KMS-11 (cell line): Measurements from ENCODE around the gene SLC38A6.

ENCODE experiments used
- H2AFZ ChIP-seq: fragments of 200-600 bp; sonication (generic); 2 replicates; pipeline ENCODE4 v1.6.1; 2016; ENCODE audit warnings: antibody characterized with exemption, mixed run types, low read depth
- H3K27ac ChIP-seq: fragments of 200-600 bp; sonication (generic); 2 replicates; pipeline ENCODE4 v1.6.1; 2016; ENCODE audit warnings: mild to moderate bottlenecking, mixed run types
- H3K27me3 ChIP-seq: fragments of 200-600 bp; sonication (generic); 2 replicates; pipeline ENCODE4 v1.6.1; 2017; ENCODE audit warnings: mild to moderate bottlenecking, low read depth, mixed run types, moderate library complexity; ENCODE audit not compliant: insufficient read depth
- H3K36me3 ChIP-seq: fragments of 200-600 bp; sonication (generic); 2 replicates; pipeline ENCODE4 v1.6.1; 2017; ENCODE audit warnings: mild to moderate bottlenecking, mixed run types; ENCODE audit not compliant: insufficient read depth
- H3K4me1 ChIP-seq: fragments of 200-600 bp; sonication (generic); 2 replicates; pipeline ENCODE4 v1.6.1; 2016; ENCODE audit warnings: mild to moderate bottlenecking, low read depth, mixed run types; ENCODE audit not compliant: poor library complexity, severe bottlenecking
- H3K4me2 ChIP-seq: fragments of 200-600 bp; sonication (generic); 2 replicates; pipeline ENCODE4 v1.7.0; 2016; ENCODE audit warnings: mild to moderate bottlenecking, mixed run types
- H3K4me3 ChIP-seq: fragments of 200-600 bp; sonication (generic); IDR thresholded peaks from 2 replicates; pipeline ENCODE4 v1.6.1; 2017; ENCODE audit warnings: low read depth, low read length, mixed read lengths; ENCODE audit not compliant: insufficient read depth
- H3K79me2 ChIP-seq: fragments of 200-600 bp; sonication (generic); 2 replicates; pipeline ENCODE4 v1.6.1; 2016; ENCODE audit warnings: low read depth, mixed run types; ENCODE audit not compliant: insufficient read depth
- H3K9ac ChIP-seq: fragments of 200-600 bp; sonication (generic); 2 replicates; pipeline ENCODE4 v1.6.1; 2016; ENCODE audit warnings: mild to moderate bottlenecking, mixed run types
- H4K20me1 ChIP-seq: fragments of 200-600 bp; sonication (generic); 2 replicates; pipeline ENCODE4 v1.6.1; 2016; ENCODE audit warnings: mild to moderate bottlenecking, mixed run types; ENCODE audit not compliant: insufficient read depth
- TF ChIP-seq, protein P1 (sequence below): fragments of 200-600 bp; sonication (generic); conservative IDR thresholded peaks from 2 replicates; pipeline ENCODE4 v1.6.1; 2017; ENCODE audit warnings: low read depth, mild to moderate bottlenecking, antibody characterized with exemption, low read length, moderate library complexity, mixed read lengths

The SLC38A6 gene

DNA sequence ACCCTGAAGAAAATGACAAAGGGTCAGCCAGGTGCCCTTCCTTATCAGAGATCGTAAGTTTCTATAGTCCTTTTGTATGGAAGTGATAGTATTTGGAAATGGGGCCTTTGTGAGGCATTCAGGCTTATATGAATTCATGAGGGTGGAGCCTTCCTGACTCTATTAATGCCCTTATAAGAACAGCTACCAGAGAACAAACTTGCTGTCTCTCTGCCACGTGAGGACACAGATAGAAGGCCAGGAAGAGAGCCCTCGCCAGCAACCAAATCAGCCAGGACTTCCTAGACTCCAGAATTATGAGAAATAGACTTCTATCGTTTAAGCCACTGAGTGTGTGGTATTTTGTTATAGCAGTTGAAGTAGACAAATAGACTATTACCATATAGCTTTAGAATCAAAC is 36.8 kb upstream of the SLC38A6 start:
- H4K20me1 ChIP-seq, result no peaks in the 10 kb centered on the region

DNA sequence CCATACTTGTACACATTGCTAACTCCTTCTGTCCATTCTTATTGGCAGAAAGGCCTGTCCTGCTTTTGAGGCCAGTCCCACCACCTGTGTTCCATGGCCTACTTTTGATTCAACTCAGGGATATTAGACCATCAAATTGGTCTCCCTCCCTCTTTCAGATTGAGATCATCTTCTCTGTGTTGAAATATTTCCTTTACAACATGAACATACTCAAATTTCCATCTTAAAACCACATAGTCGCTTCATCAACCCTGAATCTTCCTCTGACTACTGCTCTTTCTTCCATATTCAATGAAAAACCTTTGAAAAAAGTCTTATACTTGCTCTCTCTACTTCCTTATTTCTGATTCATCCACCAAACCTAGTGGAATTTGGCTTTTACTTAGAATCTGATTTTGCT is 35.1 kb upstream of the SLC38A6 start:
- Histone ChIP-seq H2AFZ (no peak overlapping the region), H3K4me2 (no peak overlapping the region), H4K20me1 (no peaks in the 10 kb centered on the region), H3K4me1 (peaks cover 11% of the 10 kb centered on the region), H3K79me2 (no peaks in the 10 kb centered on the region), H3K4me3 (no peak overlapping the region), H3K27ac (no peak overlapping the region), H3K36me3 (no peaks in the 10 kb centered on the region), H3K9ac (no peak overlapping the region), H3K27me3 (no peaks in the 10 kb centered on the region)
- TF ChIP-seq, protein P1, sequence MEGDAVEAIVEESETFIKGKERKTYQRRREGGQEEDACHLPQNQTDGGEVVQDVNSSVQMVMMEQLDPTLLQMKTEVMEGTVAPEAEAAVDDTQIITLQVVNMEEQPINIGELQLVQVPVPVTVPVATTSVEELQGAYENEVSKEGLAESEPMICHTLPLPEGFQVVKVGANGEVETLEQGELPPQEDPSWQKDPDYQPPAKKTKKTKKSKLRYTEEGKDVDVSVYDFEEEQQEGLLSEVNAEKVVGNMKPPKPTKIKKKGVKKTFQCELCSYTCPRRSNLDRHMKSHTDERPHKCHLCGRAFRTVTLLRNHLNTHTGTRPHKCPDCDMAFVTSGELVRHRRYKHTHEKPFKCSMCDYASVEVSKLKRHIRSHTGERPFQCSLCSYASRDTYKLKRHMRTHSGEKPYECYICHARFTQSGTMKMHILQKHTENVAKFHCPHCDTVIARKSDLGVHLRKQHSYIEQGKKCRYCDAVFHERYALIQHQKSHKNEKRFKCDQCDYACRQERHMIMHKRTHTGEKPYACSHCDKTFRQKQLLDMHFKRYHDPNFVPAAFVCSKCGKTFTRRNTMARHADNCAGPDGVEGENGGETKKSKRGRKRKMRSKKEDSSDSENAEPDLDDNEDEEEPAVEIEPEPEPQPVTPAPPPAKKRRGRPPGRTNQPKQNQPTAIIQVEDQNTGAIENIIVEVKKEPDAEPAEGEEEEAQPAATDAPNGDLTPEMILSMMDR, result no peak

More for the DNA sequence above, 36.8 kb upstream of the SLC38A6 start:
- H3K27me3 ChIP-seq, result no peaks in the 10 kb centered on the region
- no peaks in the 10 kb centered on the region for H3K36me3 ChIP-seq
- H3K9ac ChIP-seq, result no peak overlapping the region
- H2AFZ ChIP-seq, result no peak overlapping the region
- H3K4me3 ChIP-seq, result no peak overlapping the region
- H3K4me1 ChIP-seq, result peaks cover 11% of the 10 kb centered on the region
- no peak overlapping the region for H3K4me2 ChIP-seq
- H3K79me2 ChIP-seq, result no peaks in the 10 kb centered on the region
- no peak overlapping the region for H3K27ac ChIP-seq
- TF ChIP-seq, protein P1, result no peak

DNA sequence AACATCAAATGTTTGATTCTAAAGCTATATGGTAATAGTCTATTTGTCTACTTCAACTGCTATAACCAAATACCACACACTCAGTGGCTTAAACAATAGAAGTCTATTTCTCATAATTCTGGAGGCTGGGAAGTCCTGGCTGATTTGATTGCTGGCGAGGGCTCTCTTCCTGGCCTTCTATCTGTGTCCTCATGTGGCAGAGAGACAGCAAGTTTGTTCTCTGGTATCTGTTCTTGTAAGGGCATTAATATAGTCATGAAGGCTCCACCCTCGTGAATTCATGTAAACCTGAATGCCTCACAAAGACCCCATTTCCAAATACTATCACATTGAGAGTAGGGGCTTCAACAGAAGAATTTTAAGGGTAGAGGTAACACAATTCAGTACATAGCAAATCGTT is 34.3 kb upstream of the SLC38A6 start:
- Histone ChIP-seq H3K9ac (no peak overlapping the region), H3K4me3 (no peak overlapping the region), H3K79me2 (no peaks in the 10 kb centered on the region), H3K36me3 (no peaks in the 10 kb centered on the region), H2AFZ (no peak overlapping the region), H4K20me1 (no peaks in the 10 kb centered on the region), H3K27me3 (no peaks in the 10 kb centered on the region), H3K4me1 (peaks cover 11% of the 10 kb centered on the region), H3K27ac (no peak overlapping the region), H3K4me2 (no peak overlapping the region)
- TF ChIP-seq, protein P1, result no peak

DNA sequence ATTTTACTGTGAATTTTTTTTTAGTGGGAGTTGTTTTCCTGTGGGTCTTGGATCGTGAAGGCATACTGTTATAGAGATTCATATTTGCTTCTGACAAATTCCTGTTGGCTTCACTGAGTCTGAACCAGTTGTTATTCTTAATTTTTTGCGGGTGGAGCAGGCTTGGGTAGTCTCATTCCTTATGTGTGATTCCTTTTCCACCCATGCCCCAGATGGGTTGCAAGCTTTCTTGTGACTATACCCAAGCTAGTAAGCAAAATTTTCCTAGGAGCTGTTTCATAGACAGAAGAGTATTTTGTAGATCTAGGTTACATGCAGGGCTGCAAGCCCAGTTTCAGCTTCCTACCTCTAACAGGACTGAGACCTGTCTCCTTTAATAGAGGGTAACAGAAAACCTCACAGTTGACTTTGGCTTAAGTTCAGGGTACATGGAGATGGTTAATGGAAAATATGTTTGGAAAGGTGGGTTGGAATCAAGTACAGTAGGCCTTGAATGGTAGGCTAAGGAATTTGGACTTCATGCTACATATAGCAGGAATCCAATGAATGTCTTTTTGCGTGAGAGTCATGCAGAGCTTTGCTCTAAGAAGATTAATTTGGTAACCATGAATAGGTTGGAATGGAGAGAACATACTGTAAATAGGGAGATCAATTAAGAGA is 29.1 kb upstream of the SLC38A6 start:
- H3K79me2 ChIP-seq, result no peaks in the 10 kb centered on the region
- TF ChIP-seq, protein P1, result no peak

More for the DNA sequence above, 29.1 kb upstream of the SLC38A6 start:
- H3K4me2 ChIP-seq, result no peak overlapping the region
- no peaks in the 10 kb centered on the region for H3K27me3 ChIP-seq
- H3K36me3 ChIP-seq, result no peaks in the 10 kb centered on the region
- no peaks in the 10 kb centered on the region for H3K4me1 ChIP-seq
- H4K20me1 ChIP-seq, result no peaks in the 10 kb centered on the region
- no peak overlapping the region for H2AFZ ChIP-seq
- no peak overlapping the region for H3K4me3 ChIP-seq
- H3K9ac ChIP-seq, result no peak overlapping the region
- H3K27ac ChIP-seq, result no peak overlapping the region
